ENCODE data around the gene MARCHF3.

GRCh38 chr5:127076315-127077129 is 46.2 kb upstream of the MARCHF3 start:
- TF ChIP-seq POLR2A (IDR thresholded peaks at IDR 0.05) (no peak), CTCF (IDR thresholded peaks at IDR 0.05) (no peak)

Data from right lobe of liver (tissue), 4 donors.